ENCODE data around the gene C6orf89.
A peak's percentile ranks its signal among the peaks of the same experiment; 100 is the strongest.

C6orf89 gene

DNA sequence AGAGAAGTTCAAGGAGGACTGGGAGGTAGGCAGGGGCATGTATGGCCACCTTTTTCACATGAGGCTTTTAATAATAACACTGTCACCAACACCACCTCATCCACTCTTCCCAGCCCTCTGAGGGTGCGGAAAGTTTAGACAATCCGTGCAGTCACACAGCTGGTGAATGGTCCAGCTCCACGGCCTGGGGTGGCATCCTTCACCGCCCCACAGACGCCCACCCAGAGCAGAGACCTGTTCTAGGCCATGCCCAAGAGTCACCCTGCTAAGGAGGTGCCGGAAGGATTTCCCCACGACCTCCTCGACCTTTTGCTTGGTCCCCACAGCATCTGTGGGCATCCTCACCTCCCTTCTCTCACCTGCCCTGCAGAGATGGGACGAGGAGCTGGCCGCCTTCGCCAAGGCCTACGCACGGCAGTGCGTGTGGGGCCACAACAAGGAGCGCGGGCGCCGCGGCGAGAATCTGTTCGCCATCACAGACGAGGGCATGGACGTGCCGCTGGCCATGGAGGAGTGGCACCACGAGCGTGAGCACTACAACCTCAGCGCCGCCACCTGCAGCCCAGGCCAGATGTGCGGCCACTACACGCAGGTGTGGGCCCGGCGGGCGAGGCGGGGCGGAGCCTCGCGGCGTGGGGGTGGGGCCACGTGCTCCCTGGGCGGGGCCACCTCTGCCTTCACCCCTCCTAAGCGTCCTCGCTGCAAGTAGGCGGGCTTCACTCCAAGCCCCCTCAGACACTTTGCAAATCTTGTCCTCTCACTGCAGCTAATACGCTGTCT, 73.2 kb downstream of the C6orf89 start:
- DNase-seq, result no peak
- Histone ChIP-seq H3K23ac (ENCODE audit: low read length in 2 of 2) (no peak overlapping the region), H3K14ac (ENCODE audit: low read length in 2 of 2) (no peak overlapping the region), H3K9ac (ENCODE audit: low read length) (no peak overlapping the region), H4K8ac (ENCODE audit: low read length) (no peak overlapping the region), H2AFZ (ENCODE audit: low read depth, low read length) (no peak overlapping the region), H2BK12ac (ENCODE audit: low read length in 2 of 2) (no peak overlapping the region), H3K36me3 (ENCODE audit: control insufficient read depth in 1 of 2, insufficient read depth in 2 of 2, low read depth in 1 of 2, low read length in 2 of 2) (no peaks in the 10 kb centered on the region), H3K27ac (ENCODE audit: low read length, poor library complexity, severe bottlenecking) (no peak overlapping the region), H3K79me1 (replicated peaks; ENCODE audit: low read length, poor library complexity, severe bottlenecking) (no peaks in the 10 kb centered on the region), H3K4me1 (ENCODE audit: control insufficient read depth, insufficient read depth, low read depth, low read length) (peaks cover 11% of the 10 kb centered on the region), H3K27me3 (ENCODE audit: control insufficient read depth in 1 of 2, insufficient read depth in 1 of 2, low read length in 2 of 2) (peaks cover 5 to 28% of the 10 kb centered on the region in 2 experiments), H2BK120ac (ENCODE audit: low read depth, low read length) (no peak overlapping the region), H3K4ac (ENCODE audit: low read depth in 1 of 2, low read length in 2 of 2) (no peak overlapping the region), H3K18ac (ENCODE audit: low read depth in 1 of 2, low read length in 2 of 2) (no peak overlapping the region), H2BK15ac (ENCODE audit: low read depth, poor library complexity, severe bottlenecking) (peak overlapping the region; percentile 4), H4K91ac (ENCODE audit: low read length) (no peak overlapping the region), H3K4me3 (ENCODE audit: insufficient read depth in 1 of 2, low read depth in 1 of 2, low read length in 2 of 2) (peak overlapping the region in 1 of 2 experiments; percentile 17), H3K9me3 (ENCODE audit: control insufficient read depth, low read length) (no peaks in the 10 kb centered on the region), H2AK5ac (ENCODE audit: low read length, severe bottlenecking) (no peak overlapping the region), H2BK5ac (ENCODE audit: low read depth, low read length, poor library complexity, severe bottlenecking) (no peak overlapping the region), H3K4me2 (ENCODE audit: low read length, poor library complexity, severe bottlenecking) (no peak overlapping the region)
- 80% methylated on average over 43 of the region's 44 CpGs for WGBS

DNA sequence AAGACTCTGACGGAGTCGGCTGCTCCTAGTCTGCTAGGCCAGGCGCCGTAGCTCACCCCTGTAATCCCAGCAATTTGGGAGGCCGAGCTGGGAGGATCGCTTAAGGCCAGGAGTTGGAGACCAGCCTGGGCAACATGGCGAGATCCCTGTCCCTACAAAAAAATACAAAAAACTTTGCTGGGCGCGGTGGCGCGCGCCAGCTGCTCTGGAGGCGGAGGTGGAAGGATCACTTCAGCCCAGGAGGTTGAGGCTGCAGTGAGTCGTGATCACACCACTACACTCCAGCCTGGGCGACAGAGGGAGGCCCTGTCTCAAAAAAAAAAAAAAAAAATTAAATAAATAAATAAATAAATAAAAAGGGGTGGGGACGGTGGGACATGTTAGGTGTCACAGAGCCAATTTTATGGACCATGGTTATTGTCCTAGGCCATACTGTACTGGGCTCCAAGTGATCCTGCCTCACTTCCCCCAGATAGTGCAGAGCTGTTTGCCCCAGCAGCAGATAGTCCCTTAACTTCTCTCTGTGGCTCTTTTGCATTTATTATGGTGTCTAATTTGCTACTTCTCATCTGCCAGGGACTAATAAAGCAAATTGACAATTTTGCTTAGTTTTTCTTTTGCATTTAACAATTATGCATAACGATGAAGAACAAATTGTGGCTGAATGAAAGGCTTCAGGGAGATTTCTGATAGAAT, 74.0 kb downstream of the C6orf89 start:
- Histone ChIP-seq H2BK12ac (ENCODE audit: low read length in 2 of 2) (no peak overlapping the region), H2AFZ (ENCODE audit: low read depth, low read length) (no peak overlapping the region), H3K23ac (ENCODE audit: low read length in 2 of 2) (no peak overlapping the region), H2BK15ac (ENCODE audit: low read depth, poor library complexity, severe bottlenecking) (peak overlapping the region; percentile 4), H4K8ac (ENCODE audit: low read length) (no peak overlapping the region), H3K4me2 (ENCODE audit: low read length, poor library complexity, severe bottlenecking) (no peak overlapping the region), H3K27ac (ENCODE audit: low read length, poor library complexity, severe bottlenecking) (no peak overlapping the region), H3K4me3 (ENCODE audit: insufficient read depth in 1 of 2, low read depth in 1 of 2, low read length in 2 of 2) (no peak overlapping the region), H3K14ac (ENCODE audit: low read length in 2 of 2) (no peak overlapping the region), H2AK5ac (ENCODE audit: low read length, severe bottlenecking) (no peak overlapping the region), H3K18ac (ENCODE audit: low read depth in 1 of 2, low read length in 2 of 2) (peak overlapping the region in 1 of 2 experiments; percentile 28), H3K9ac (ENCODE audit: low read length) (no peak overlapping the region), H3K79me1 (replicated peaks; ENCODE audit: low read length, poor library complexity, severe bottlenecking) (no peaks in the 10 kb centered on the region), H4K91ac (ENCODE audit: low read length) (no peak overlapping the region), H3K36me3 (ENCODE audit: control insufficient read depth in 1 of 2, insufficient read depth in 2 of 2, low read depth in 1 of 2, low read length in 2 of 2) (no peaks in the 10 kb centered on the region), H2BK5ac (ENCODE audit: low read depth, low read length, poor library complexity, severe bottlenecking) (no peak overlapping the region), H3K4ac (ENCODE audit: low read depth in 1 of 2, low read length in 2 of 2) (no peak overlapping the region), H2BK120ac (ENCODE audit: low read depth, low read length) (no peak overlapping the region), H3K9me3 (ENCODE audit: control insufficient read depth, low read length) (no peaks in the 10 kb centered on the region), H3K27me3 (ENCODE audit: control insufficient read depth in 1 of 2, insufficient read depth in 1 of 2, low read length in 2 of 2) (peaks cover 5 to 22% of the 10 kb centered on the region in 2 experiments), H3K4me1 (ENCODE audit: control insufficient read depth, insufficient read depth, low read depth, low read length) (peaks cover 11% of the 10 kb centered on the region)
- DNase-seq, result no peak
- 97% methylated on average over 16 of the region's 17 CpGs for WGBS

DNA sequence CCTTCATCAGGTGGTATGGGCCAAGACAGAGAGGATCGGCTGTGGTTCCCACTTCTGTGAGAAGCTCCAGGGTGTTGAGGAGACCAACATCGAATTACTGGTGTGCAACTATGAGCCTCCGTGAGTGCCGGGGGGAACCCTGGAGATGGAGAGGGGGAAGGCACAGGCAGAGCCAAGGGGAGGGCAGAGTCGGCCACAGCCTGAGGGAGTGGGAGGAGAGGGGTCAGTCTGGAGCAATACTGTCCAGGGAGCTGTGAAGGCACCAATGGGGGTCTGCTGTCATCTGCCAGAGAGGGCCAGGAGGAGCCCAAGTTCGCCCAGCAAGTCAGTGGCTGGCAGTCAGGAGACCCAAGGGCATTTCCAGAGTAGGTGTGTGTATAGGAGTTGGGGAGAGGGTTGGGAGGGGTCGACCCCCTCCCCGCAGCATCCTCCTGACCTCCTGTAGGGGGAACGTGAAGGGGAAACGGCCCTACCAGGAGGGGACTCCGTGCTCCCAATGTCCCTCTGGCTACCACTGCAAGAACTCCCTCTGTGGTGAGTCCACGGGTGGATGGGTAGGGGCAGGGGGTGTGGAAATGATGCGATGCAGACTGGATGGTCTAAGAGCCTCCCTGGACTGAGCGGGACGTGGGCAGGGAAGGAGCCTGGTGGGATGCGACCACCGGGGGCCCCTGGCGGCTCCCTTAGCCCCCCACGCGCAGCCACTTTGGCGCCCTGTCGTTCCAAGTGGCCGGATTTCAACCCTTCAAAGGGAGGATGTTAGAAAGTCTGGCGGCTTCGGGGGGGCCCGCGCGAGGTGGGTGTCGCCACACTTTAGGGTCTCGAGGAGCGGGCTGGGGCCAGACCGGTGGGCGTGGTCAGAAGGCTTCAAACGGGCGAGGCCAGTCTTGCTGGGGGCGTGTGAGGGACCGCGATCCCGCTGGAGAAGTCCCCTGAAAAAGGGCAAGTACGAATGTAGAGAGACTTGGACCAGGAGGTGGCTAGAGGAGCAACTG, 76.0 kb downstream of the C6orf89 start:
- 89% methylated on average over 40 of the region's 40 CpGs for WGBS
- peaks cover 8% of the 10 kb centered on the region for H3K4me1 ChIP-seq (ENCODE audit: control insufficient read depth, insufficient read depth, low read depth, low read length)
- H4K91ac ChIP-seq (ENCODE audit: low read length), result peak overlapping the region; percentile 79
- H3K79me1 ChIP-seq (replicated peaks; ENCODE audit: low read length, poor library complexity, severe bottlenecking), result no peaks in the 10 kb centered on the region
- H3K4me2 ChIP-seq (ENCODE audit: low read length, poor library complexity, severe bottlenecking), result no peak overlapping the region
- H2AFZ ChIP-seq (ENCODE audit: low read depth, low read length), result no peak overlapping the region
- no peak overlapping the region for H3K4ac ChIP-seq (ENCODE audit: low read depth in 1 of 2, low read length in 2 of 2)
- H3K27me3 ChIP-seq (ENCODE audit: control insufficient read depth in 1 of 2, insufficient read depth in 1 of 2, low read length in 2 of 2), result peaks cover 5 to 6% of the 10 kb centered on the region in 2 experiments
- peak overlapping the region; percentile 67 for H4K8ac ChIP-seq (ENCODE audit: low read length)
- H3K18ac ChIP-seq (ENCODE audit: low read depth in 1 of 2, low read length in 2 of 2), result no peak overlapping the region
- no peak overlapping the region for H2AK5ac ChIP-seq (ENCODE audit: low read length, severe bottlenecking)
- no peak overlapping the region for H3K4me3 ChIP-seq (ENCODE audit: insufficient read depth in 1 of 2, low read depth in 1 of 2, low read length in 2 of 2)
- H3K9me3 ChIP-seq (ENCODE audit: control insufficient read depth, low read length), result no peaks in the 10 kb centered on the region
- H3K27ac ChIP-seq (ENCODE audit: low read length, poor library complexity, severe bottlenecking), result no peak overlapping the region
- no peak for DNase-seq
- peaks cover 8% of the 10 kb centered on the region in 2 experiments for H3K36me3 ChIP-seq (ENCODE audit: control insufficient read depth in 1 of 2, insufficient read depth in 2 of 2, low read depth in 1 of 2, low read length in 2 of 2)
- H3K14ac ChIP-seq (ENCODE audit: low read length in 2 of 2), result no peak overlapping the region
- no peak overlapping the region for H2BK120ac ChIP-seq (ENCODE audit: low read depth, low read length)
- H3K23ac ChIP-seq (ENCODE audit: low read length in 2 of 2), result no peak overlapping the region
- no peak overlapping the region for H3K9ac ChIP-seq (ENCODE audit: low read length)
- no peak overlapping the region for H2BK5ac ChIP-seq (ENCODE audit: low read depth, low read length, poor library complexity, severe bottlenecking)
- no peak overlapping the region for H2BK12ac ChIP-seq (ENCODE audit: low read length in 2 of 2)
- H2BK15ac ChIP-seq (ENCODE audit: low read depth, poor library complexity, severe bottlenecking), result peak overlapping the region; percentile 37
